ENCODE data around the gene COP1.
"Not testable (repeated sequence)": the region's sequence is repeated elsewhere in the genome, so short reads cannot be mapped to it uniquely, and the experiment has no call there.

Gene COP1

GRCh38 chr1:176029609-176030008, 177.5 kb downstream of the COP1 start:
- no peak for DNase-seq

- no peak for DNase-seq
Measured at GRCh38 chr1:176029155-176029554, 177.9 kb downstream of the COP1 start.

- peak; percentile 34 for DNase-seq
Measured at GRCh38 chr1:176027934-176028333, 179.2 kb downstream of the COP1 start.

- DNase-seq = no peak
Measured at GRCh38 chr1:176022574-176022973, 184.5 kb downstream of the COP1 start.

GRCh38 chr1:176017722-176018121, 189.4 kb downstream of the COP1 start:
- no peak for DNase-seq

- DNase-seq = no peak
Measured at GRCh38 chr1:176009951-176010350, 197.1 kb downstream of the COP1 start.

- not testable (repeated sequence) for DNase-seq
Measured at GRCh38 chr1:176007756-176008389, 199.2 kb downstream of the COP1 start.

- not testable (repeated sequence) for DNase-seq
Measured at GRCh38 chr1:175994660-175995059, 212.4 kb downstream of the COP1 start.

GRCh38 chr1:175992825-175993224, 214.3 kb downstream of the COP1 start:
- not testable (repeated sequence) for DNase-seq

- DNase-seq = not testable (repeated sequence)
Measured at GRCh38 chr1:175992202-175992601, 214.9 kb downstream of the COP1 start.

GRCh38 chr1:175984813-175985212, 222.3 kb downstream of the COP1 start:
- DNase-seq = no peak

GRCh38 chr1:175984057-175984812, 222.9 kb downstream of the COP1 start:
- no peak for DNase-seq

GRCh38 chr1:175983363-175983762, 223.7 kb downstream of the COP1 start:
- not testable (repeated sequence) for DNase-seq

- no peak for DNase-seq
Measured at GRCh38 chr1:175981128-175981527, 226.0 kb downstream of the COP1 start.

- DNase-seq = no peak
Measured at GRCh38 chr1:175978926-175979325, 228.2 kb downstream of the COP1 start.

- no peak for DNase-seq
Measured at GRCh38 chr1:175978476-175978875, 228.6 kb downstream of the COP1 start.

- DNase-seq = no peak
Measured at GRCh38 chr1:175976865-175977642, 230.0 kb downstream of the COP1 start.

GRCh38 chr1:175969231-175969630, 237.9 kb downstream of the COP1 start:
- no peak for DNase-seq

GRCh38 chr1:175968486-175969172, 238.5 kb downstream of the COP1 start:
- DNase-seq = peak; percentile 60

- no peak for DNase-seq
Measured at GRCh38 chr1:175963740-175964139, 243.3 kb downstream of the COP1 start.

- no peak for DNase-seq
Measured at GRCh38 chr1:175960169-175960568, 246.9 kb downstream of the COP1 start.

GRCh38 chr1:175951627-175952026, 255.5 kb downstream of the COP1 start:
- DNase-seq = no peak

- no peak for DNase-seq
Measured at GRCh38 chr1:175947771-175948170, 259.3 kb downstream of the COP1 start.

Measured in activated CD4-positive, alpha-beta T cell treated with anti-CD3 and anti-CD28 coated beads, Interleukin-10, Interleukin-2, amounts not matched to agents 100 ng/mL and 50 ng/mL, durations not matched to agents 16 hours and 8 hours (primary cell).